Neural progenitor cell (in vitro differentiated cells): ENCODE data around the gene NDUFAF8.

Source experiments
- CTCF ChIP-seq: fragments of 200-600 bp; sonication (generic); IDR thresholded peaks from 2 replicates; pipeline ENCODE4 v1.5.1; 2017; ENCODE audit warnings: antibody characterized with exemption, mild to moderate bottlenecking
- EZH2 ChIP-seq: fragments of 200-600 bp; sonication (generic); IDR thresholded peaks from 2 replicates; pipeline ENCODE4 v1.6.1; 2017; ENCODE audit warnings: antibody characterized with exemption, mild to moderate bottlenecking, moderate library complexity
- EZH2phosphoT487 ChIP-seq: fragments of 200-600 bp; sonication (generic); IDR thresholded peaks from 2 replicates; pipeline ENCODE4 v1.6.1; 2017; ENCODE audit warnings: antibody characterized with exemption

- TF ChIP-seq CTCF (no peak), EZH2 (no peak), EZH2phosphoT487 (no peak)
Observed at GRCh38 chr17:81249223-81250040, 10.3 kb downstream of the NDUFAF8 start.
